Lower leg skin (tissue), 3 donors: Measurements from ENCODE around the gene TMEM117.

Experiments used
- POLR2A ChIP-seq, 2 donors: fragments of 450-650 bp; IDR thresholded peaks; one replicate each; pipeline ENCODE4 v1.6.1; 2016 to 2017; ENCODE audit warnings: antibody characterized with exemption in 2 of 2, mild to moderate bottlenecking in 1 of 2, moderate library complexity in 1 of 2
- TF ChIP-seq, protein P1 (sequence below), 3 donors: fragments of 450-650 bp; IDR thresholded peaks; one replicate each; pipeline ENCODE4 v1.5.1; 2016; ENCODE audit warnings: antibody characterized with exemption in 3 of 3, mild to moderate bottlenecking in 3 of 3, moderate library complexity in 2 of 3

DNA sequence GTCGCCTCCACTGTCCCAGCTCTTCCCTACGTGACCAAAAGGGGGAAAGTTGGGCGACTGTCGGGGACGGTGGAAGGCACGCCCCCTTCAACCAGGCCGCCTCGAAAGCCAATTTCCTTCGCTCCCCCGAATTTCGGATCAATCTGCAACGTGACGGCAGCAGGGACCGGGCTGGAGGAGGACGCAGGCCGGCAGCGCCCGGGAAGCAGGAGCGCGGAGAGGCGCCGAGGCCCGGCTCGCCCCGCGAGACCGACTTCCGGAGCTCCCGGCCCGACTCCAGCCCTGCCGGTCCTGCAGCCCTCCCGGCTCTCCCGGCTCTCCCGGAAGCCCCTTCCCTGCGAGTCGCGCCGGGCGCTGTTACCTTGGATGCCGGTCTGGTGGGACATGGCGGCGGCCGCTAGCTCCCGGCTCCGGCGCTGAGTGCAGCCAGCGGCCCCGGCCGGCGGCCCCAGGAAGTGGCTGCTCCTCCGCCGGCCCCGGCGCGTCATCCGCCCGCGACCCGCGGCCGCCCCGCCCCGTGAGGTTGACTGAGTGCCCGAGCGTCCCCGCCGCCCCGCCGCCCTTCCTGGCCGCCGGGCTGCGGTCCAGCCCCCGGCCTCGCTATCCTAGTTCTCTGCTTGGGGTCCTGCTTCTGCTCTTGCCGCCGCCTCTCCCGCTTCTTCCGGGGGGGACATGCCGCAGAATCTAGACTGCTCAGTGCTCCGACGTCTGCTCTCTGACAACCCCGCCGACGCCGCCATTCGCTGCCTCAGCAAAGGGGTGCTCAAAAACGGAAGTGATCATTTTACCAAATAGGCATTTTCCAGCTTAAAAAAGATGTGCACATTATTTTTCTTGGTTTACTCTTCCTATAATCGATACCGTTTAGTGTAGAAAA is 29.8 kb upstream of the TMEM117 start, which contains the start of gene TWF1:
- no peak for TF ChIP-seq POLR2A (IDR thresholded peaks at IDR 0.05)
- TF ChIP-seq, protein P1, sequence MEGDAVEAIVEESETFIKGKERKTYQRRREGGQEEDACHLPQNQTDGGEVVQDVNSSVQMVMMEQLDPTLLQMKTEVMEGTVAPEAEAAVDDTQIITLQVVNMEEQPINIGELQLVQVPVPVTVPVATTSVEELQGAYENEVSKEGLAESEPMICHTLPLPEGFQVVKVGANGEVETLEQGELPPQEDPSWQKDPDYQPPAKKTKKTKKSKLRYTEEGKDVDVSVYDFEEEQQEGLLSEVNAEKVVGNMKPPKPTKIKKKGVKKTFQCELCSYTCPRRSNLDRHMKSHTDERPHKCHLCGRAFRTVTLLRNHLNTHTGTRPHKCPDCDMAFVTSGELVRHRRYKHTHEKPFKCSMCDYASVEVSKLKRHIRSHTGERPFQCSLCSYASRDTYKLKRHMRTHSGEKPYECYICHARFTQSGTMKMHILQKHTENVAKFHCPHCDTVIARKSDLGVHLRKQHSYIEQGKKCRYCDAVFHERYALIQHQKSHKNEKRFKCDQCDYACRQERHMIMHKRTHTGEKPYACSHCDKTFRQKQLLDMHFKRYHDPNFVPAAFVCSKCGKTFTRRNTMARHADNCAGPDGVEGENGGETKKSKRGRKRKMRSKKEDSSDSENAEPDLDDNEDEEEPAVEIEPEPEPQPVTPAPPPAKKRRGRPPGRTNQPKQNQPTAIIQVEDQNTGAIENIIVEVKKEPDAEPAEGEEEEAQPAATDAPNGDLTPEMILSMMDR (IDR thresholded peaks at IDR 0.05) = no peak
